CD1c-positive myeloid dendritic cell (primary cell): Measurements from ENCODE around the gene MCF2L.
"Not testable (repeated sequence)": the region's sequence is repeated elsewhere in the genome, so short reads cannot be mapped to it uniquely, and the experiment has no call there.

Experiments used
- DNase-seq: peaks from one replicate; pipeline ENCODE4 v3.0.0-alpha.2; 2016; ENCODE audit errors: extremely low spot score

The MCF2L gene

DNA sequence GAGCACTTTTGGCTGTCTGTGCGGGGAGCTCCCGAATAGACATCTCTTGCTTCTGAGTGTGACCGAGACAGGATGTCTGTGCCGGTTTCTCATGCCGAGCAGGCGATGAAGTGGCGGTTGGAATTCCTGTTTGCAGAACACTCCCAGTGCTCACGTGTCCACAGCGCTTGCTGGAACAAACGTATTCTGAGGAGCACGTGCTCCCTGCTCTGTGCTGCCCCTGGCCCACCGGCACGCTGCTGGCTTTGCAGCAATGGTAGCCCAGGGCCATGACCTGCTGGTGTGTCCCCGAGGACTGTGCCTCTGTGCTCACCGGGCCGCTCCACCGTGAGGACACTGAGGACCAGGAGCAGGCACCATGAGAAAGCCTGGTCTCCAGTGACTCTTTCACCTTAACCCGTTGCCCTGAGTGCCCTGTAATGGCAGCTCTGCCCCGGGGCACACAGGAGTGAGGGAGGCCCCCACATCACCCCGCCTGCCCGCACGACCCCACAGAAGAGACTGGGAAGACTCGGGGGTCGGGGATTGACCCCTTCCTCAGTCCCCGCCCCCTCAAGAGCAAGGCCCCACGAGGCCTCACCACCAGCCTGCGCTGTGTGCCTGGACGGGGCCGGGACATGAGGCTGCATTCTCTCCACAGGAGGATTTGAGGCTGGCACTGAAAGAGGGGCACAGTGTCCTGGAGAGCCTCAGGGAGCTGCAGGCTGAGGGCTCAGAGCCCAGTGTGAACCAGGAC is 96.6 kb downstream of the MCF2L start:
- DNase-seq, result no peak

DNA sequence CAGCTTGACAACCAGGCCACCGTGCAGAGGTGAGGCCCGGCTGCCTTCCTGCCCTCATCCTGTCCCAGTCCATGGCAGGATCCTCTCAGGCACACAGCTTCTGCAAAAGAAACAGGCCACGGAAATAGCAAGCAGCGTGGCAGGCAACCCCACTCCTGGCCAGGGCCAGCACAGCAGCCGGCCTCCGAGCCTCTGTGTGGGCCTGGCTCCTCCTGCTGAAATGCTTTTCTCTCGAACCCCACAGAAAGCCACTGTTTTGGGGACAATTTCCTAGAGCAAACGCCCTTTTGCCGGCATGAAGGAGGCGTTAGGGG is 97.1 kb downstream of the MCF2L start:
- no peak for DNase-seq

DNA sequence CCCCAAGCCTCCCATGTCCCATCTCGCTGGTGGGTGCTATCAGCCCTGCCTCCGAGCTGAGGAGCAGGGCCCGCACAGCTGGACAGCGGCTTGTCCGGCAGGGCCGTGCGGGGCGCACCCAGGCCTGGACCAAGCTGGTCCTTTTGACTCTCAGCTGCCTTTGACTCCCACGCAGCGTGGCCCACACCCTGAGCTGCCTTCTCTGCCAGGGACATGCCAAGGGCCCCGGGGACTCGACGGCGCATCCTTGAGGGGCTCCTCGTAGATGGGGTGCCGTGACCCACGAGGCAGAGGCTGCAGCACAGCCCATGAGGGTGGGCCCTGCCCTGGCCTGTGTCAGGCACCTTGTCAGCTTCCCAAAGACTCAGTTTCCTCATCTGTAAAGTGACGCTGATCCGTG is 97.7 kb downstream of the MCF2L start:
- DNase-seq, result no peak

DNA sequence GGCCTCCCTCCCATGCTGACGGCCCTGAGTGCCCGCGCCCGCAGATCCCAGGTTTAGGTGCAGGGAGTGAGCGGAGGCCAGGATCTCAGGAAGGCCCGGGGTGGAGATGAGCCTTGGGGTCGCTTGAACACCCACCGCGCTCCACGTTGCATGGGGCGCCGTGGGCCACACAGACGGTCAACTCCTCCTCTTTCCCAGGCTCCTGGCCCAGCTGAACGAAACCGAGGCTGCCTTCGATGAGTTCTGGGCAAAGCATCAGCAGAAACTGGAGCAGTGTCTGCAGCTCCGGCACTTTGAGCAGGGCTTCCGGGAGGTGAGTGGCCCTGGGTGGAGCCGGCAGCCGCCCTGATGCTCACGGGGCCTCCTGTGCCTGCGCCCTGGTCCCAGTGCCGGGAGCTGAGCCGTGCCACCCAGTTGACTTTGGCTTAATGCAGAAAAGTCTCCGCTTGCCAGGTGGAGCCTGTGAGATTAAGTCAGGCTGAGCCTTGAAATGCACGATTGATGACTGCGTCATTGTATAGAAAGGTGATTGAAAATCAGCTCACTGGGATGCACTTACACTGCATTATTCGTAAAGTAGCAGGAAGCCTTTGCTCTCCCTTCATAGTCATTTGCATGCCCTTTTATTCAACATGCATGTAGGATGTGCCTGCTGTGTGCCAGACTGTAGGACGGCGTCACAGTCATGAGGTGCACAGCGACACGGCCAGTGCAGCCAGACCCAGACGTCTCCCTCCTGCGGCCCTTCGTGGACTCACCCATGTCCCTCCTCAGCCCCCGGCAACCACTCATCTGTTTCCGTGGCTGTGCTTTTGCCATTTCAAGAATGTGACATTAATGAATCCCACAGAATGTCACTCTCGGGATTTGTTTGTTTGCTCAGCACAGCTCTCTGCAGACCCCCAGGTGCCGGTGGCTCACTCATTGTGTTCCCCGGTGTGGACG is 101.1 kb downstream of the MCF2L start:
- no peak for DNase-seq

DNA sequence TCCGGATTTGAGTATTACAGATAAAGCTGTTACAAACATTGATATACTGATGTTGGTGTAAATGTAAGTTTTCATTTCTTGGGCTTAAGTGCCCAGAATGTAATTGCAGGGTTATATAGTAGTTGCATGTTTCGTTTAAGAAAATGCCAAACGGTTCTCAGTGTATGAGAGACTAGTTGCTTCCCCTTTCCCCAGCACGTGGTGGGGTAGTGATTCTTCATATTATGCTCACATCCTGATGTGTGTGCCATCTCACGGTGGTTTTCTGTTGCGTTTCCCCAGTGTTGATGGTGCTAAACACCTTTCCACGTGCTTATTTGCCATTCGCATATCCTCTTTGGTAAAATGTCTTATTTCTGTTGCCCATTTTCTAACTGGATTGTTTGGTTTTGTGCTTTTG is 101.8 kb downstream of the MCF2L start:
- DNase-seq, result no peak

DNA sequence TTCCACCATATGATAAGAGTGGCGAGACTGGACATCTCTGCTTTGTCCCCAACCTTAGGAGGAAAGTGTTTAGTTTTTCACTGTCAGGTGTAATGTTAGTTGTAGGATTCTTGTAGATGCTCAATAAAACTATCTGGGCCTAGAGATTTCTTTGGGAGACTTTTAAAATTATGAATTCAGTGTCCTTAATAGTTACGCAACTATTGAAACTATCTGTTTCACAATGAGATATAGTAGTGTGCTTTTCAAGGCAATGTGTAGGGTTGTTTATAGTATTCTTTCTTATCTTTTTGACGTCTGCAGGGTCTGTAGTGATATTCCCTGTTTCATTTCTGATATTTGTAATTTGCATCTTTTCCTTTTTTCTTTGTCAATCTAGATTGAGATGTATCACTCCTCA is 103.4 kb downstream of the MCF2L start:
- DNase-seq, result no peak

DNA sequence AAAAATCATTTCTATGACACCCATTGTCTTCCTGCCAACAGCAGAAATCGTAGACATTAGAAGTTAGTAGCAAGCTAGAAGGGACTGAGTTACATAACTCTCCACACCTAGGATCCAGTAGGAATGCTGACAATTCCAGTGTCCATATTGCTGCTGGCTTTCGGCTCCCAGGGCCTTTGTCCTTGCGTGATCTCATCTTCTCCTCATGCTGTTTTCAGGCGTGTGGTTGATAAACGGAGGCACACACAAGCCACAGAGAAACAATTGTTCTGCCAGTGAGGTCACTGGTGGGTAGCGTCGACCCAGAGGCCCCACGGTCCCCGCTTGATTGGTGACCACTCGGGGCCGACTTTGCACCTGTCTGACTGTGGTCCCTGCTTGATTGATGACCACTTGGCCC is 104.9 kb downstream of the MCF2L start:
- DNase-seq, result no peak

DNA sequence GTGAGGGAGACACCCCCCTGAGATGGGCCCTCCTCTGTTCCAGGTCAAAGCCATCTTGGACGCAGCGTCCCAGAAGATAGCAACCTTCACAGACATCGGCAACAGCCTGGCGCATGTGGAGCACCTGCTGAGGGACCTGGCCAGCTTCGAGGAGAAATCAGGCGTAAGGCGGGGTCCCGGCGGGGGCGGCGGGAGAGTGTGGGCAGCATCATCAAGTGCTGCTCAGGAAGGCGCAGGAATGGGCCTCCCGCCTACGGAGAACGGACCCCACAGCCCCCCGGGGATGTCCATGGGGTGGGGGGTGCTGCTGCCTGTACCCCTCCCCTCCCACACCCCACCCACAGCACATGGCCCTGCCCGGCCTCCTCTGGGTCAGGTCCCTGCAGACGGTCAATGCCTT is 105.4 kb downstream of the MCF2L start:
- DNase-seq, result no peak

DNA sequence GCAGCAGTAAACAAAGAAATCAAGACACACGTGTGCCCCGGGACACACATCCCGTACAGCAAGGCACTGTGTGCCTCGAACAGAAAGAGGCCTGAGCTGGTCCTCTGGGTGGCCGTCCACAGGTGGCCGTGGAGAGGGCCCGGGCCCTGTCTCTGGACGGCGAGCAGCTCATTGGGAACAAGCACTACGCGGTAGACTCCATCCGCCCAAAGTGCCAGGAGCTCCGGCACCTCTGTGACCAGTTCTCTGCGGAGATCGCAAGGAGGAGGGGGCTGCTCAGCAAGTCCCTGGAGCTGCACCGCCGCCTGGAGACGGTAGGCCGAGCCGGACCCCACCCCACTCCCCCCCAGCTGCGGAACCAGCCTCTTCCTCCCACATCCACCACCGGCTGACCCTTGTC is 105.9 kb downstream of the MCF2L start:
- no peak for DNase-seq

DNA sequence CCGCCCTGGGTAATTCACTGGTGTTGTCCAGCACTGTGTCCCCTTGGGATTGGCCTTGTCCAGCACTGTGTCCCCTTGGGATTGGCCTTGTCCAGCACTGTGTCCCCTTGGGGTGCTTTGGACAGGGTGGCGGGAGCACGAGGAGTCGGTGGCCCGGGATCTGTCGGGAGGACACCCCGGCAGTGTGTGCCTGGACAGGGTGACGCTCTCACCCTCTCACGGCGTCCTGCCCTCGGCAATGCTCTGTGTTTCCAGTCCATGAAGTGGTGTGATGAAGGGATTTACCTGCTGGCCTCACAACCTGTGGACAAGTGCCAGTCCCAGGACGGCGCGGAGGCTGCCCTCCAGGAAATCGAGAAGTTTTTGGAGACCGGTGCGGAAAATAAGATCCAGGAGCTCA is 106.7 kb downstream of the MCF2L start:
- DNase-seq, result no peak

DNA sequence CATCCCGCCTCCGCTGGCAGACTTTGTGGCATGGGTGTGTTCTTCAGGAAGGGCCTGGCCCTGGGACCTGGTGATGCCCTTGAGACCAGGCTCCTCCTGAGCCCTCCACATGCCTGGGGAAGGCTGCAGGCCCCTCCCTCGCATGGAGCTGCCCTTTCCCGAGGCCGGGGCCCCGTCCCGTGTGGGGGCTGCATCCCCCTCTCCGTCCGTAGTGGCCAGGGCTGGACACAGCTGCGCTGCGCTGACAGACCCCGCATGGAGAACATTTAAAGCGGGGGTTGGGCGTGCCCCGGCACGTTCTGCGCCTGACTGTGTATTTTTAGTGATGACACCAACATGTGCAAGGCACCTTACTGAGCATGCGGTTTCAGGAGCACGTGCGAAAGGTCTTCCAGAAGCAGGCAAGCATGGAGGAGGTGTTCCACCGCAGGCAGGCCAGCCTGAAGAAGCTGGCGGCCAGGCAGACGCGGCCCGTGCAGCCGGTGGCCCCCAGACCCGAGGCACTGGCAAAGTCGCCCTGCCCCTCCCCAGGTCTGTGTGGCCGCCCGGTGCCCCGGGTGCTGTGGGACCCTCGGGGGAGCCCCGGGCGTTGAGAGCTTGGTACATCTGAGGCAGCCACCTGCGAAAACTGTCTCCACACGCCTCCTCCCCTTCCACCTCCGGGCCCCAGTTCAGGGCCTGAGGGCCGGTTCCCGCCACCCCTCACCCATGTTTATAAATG is 107.8 kb downstream of the MCF2L start:
- DNase-seq, result no peak

DNA sequence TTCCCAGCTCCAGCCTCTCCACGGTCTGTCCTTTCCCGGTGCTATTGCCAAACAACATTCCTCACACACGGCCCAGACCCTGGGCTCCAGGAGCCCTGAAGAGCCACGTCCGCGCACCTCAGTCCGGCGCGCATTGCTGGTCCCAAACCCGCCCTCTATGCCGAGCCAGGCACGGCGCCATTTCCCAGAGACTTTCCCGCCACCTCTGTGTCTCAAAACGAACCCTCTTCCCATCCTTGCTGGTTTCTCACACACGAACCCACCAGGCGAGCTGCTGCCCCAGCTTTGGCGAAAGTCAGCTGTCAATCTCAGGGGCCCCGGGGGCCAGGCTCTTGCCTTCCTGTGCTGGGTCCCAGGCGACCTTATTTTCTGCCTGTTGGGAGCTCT is 108.5 kb downstream of the MCF2L start:
- no peak for DNase-seq

DNA sequence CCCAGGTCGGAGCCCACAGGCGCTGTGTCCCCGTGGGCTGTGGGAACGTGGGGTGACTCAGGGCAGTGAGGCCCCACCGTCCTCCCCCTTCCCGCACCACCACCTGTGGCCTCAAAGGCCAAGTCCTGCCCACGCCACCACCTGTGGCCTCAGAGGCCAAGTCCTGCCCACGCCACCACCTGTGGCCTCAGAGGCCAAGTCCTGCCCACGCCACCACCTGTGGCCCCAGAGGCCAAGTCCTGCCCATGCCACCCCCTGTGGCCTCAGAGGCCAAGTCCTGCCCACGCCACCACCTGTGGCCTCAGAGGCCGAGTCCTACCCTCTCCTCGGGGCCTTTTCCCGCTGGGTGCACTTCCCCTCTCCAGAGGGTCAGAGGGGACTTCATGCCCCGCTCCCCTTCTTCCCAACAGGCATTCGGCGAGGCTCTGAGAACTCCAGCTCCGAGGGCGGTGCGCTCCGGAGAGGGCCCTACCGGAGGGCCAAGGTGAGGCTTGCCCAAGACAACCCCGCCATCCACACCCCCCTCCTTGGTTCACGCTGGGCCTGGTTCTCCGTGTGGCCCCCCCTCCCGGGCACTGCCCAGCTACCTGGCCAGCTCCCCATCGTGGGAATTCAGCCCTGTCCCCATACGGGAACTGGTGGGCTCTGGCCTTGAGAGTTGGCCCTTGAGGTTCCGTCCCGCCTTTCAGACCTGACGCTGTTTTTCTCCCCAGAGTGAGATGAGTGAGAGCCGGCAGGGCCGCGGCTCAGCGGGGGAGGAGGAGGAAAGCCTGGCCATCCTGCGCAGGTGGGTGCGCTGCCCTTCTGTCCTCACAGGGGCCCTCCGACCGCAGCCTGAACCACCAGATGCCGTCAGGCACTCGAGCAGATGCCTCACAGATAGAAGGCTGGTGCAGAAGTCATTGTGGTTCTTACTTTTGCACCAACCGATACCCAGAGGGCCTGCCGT is 109.2 kb downstream of the MCF2L start:
- DNase-seq, result no peak

DNA sequence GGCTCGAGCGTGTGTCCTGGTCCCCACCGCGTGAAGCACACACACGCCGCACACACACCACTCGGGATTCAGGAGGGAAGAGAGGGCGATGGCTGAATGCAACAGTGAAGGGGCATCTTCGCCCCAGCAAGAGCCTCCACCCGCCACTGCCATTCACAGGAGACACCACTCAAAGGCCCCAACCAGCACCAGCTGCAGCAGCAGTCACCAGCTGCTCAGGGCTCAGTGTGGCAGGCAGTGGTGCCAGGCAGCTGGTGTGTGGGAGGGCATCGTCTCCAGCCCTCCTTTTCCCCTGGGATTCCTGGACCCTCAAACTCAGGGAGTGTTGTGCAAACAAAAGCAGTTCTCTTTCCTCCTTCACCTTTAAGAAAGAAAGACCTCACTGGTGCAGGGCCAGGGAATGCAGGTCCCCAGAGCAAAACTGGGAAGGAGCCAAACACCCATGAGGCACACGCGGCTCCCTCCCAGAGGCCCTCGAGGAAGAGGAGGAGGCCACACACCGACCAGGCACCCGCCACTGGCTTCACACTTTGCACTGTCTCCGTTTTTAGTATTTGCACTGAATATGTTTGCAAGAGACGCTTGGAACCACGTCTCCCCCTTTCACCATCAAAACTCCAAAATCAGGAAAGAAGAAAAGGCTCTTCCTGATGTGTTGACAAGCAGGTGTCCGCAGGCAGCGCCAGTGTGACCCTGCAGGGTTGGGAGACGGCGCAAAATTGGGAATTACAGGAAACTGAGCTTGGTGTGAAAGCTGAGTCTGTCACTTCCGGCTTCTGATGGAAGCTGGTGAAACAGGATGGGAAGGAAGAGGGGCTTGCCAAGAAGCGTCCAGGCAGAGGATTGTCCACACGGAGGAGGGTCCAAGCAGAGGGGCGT is 110.1 kb downstream of the MCF2L start:
- no peak for DNase-seq

DNA sequence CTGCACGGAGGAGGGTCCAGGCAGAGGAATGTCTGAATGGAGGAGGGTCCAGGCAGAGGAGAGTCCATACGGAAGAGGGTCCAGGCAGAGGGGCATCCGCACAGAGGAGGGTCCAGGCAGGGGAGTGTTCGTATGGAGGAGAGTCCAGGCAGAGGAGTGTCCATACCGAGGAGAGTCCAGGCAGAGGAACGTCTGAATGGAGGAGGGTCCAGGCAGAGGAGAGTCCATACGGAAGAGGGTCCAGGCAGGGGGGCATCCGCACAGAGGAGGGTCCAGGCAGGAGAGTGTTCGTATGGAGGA is 110.7 kb downstream of the MCF2L start:
- not testable (repeated sequence) for DNase-seq

DNA sequence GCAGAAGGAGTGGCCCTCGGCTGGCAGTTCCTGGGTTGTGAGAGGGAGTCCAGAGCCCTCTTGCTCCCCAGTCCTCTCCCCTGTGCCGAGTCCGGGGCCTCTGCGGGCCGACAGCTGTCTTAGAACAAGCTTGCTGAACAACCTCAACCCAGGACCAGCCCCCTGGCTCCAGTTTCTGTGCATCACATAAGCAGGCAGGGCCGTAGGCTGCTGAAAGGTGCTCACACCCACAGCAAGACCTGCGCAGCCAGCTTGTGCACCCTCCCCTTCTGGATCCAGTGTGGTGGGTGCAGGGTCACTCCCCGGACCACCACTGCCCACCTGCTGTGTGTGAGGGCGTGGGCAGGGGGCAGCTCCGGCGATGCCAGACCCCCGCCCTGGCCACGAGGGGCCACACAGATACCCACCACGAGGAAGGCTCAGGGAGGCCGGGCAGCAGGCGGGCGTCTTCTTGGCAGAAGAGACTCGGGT is 111.4 kb downstream of the MCF2L start:
- DNase-seq, result no peak

DNA sequence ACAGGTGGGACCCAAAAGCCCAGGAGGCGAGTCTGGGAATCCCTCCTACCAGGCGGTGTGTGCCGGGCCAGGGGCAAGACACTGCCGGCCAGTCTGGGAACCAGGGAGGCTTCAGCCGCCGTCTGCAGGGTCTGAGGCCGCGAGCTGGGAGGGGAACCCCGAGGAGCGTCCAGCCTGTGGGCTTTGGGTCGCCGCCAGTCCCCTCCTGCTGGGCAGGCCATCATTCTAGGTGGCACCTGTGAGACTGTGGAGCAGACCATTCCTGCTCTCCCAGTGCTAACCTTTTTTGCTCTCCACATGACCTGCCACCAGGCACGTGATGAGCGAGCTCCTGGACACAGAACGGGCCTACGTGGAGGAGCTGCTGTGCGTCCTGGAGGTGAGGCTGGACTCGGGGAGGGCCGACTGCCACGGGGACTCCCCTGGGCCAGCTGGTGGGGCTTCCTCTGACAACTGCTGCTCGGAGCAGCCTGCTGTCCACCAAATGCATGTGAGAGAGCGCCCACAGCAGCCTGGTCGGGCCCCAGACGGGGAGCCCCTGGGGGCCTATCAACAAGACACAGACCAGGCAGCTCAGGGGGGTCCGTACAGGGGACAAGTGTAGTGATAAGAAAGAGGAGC is 112.0 kb downstream of the MCF2L start:
- no peak for DNase-seq

DNA sequence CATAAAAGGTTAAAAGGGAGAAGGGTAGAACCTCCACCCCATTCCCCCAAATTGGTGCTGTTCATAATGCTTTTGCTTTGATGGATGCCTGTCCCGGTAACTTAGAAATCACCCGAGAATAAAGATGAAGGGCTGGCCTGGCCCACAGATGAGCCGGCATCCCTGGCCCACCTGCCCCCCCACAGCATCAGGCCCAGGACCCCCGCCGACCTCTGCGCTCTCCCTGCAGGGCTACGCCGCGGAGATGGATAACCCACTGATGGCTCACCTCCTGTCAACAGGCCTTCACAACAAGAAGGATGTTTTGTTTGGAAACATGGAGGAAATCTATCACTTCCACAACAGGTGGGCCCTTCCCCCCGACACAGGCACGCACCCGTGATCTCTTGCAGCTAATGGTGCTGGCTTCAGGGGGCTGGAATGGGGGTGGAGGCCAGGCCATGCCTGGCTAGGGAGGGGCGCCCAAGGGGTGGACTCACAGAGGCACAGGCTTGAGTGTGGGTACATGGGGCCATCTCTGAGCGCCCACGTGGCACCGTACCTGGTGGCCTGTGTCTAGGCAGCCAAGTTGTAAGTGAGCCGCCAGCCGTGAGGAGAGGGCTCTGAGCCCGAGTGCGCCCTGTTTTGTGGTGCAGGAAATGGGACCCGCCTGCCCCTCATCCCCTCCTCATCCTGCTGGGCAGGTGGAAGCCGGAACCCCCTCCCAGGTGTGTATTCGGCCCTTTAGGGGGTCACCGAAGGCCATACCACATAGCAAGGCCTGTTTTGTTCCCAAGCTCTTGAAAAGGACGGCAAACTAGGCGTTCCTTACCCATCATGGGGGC is 113.4 kb downstream of the MCF2L start:
- DNase-seq, result no peak

DNA sequence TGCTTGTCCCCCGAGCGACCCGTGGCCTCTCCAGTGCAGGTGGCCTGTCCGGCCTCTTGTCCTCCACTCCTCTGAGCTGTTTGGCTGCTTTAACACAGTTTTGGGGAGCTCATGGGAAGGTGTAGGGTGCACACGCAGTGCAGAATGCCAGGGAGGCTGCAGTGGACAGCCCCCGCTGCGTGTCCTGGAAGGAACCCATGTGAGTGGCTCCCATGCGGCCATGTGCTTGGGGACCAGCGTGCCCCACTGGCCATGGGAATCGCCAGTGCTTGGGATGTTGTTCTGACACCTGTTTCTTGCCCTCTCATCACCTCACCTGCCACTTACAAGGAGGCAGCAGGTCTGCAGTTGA is 114.0 kb downstream of the MCF2L start:
- no peak for DNase-seq
